Activated CD8-positive, alpha-beta T cell treated with anti-CD3 and anti-CD28 coated beads, Interleukin-2, amount 10 ng/mL, durations not matched to agents 7 days and 5 days (primary cell): ENCODE results near the gene STAT5A. TPM values are rescaled to one million over a fixed set of nuclear protein-coding genes. Genes with fewer than 3 reads are reported as not detected.
"Not testable (repeated sequence)": the region's sequence is repeated elsewhere in the genome, so short reads cannot be mapped to it uniquely, and the experiment has no call there.

Experiments
- ATAC-seq: fragments of 150-1000 bp; cut with Tn5 transposase; one replicate; pipeline ENCODE4 v1.10.0; 2021; ENCODE audit warnings: moderate library complexity
- CTCF ChIA-PET: fragments of 350-600 bp; sonication (Branson Sonifier 250); formaldehyde crosslinking; loops from one replicate; lab custom pipeline; 2021; ENCODE audit warnings: antibody characterized with exemption; lab: Charles Lee
- POLR2A ChIA-PET: fragments of 350-600 bp; sonication (Branson Sonifier 250); formaldehyde crosslinking; loops from one replicate; lab custom pipeline; 2021; ENCODE audit warnings: antibody characterized with exemption; lab: Charles Lee
- DNase-seq: peaks from one replicate; pipeline ENCODE4 v3.0.0-alpha.2; 2020
- H3K27ac Mint-ChIP-seq: one replicate; pipeline ENCODE4 v1.8.0; 2021; ENCODE audit warnings: mild to moderate bottlenecking, mixed read lengths
- H3K27me3 Mint-ChIP-seq: one replicate; pipeline ENCODE4 v1.8.0; 2021; ENCODE audit warnings: low read depth, mixed read lengths
- H3K36me3 Mint-ChIP-seq: one replicate; pipeline ENCODE4 v1.8.0; 2021; ENCODE audit warnings: low read depth, mixed read lengths
- H3K4me1 Mint-ChIP-seq: one replicate; pipeline ENCODE4 v1.8.0; 2021; ENCODE audit warnings: low read depth, mixed read lengths
- H3K4me3 Mint-ChIP-seq: one replicate; pipeline ENCODE4 v1.8.0; 2021; ENCODE audit warnings: mild to moderate bottlenecking, mixed read lengths
- H3K9me3 Mint-ChIP-seq: one replicate; pipeline ENCODE4 v1.8.0; 2022; ENCODE audit warnings: mixed read lengths; ENCODE audit not compliant: insufficient read depth
- total RNA-seq, 2 experiments: library from RNA; stranded (reverse); gene quantifications; one replicate each; pipeline ENCODE4 v1.2.3, GENCODE V29; 2021

Gene STAT5A
- total RNA-seq, 2 experiments from 2014 or later, result 117 to 119 TPM

DNA sequence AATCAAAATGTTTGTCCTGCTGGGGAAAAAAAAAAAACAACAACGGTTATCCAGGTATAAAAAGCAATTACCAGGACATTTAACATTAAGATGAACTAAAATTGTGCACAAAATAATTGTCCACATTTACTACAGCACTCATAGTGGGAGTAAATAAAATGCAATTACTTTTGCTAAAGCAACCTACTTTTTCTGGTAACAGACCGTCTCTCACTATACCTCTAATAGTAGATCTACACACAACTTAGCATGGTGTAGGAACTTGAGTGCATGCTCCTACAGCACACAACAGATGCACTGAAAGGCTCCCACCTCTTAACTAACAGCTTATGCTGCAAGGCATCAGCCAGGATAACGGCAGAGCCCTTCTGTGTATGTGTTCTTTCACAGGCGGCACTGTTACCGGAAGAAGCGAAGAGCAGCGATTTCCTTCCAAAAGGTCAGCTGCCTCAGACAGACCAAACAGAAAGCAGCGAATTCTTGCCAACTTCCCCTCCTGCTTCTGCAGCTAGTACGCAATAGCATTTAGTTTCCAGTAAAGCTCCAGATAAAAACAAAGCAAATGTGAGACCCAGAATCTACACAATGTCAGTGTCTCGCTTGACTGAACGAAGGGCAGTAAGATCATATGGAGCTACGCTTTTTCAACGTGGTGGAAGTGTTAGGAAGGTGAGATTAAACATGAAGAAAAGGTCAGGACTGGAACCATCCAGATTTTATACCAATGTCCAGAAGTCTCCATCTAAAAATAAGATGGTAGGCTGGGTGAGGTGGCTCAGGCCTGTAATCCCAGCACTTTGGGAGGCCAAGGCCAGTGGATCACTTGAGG lies 39.7 kb upstream of the STAT5A start:
- Mint-ChIP-seq H3K9me3 (no peaks in the 10 kb centered on the region), H3K4me1 (peaks cover 65% of the 10 kb centered on the region), H3K4me3 (peak overlapping the region; percentile 78), H3K27ac (peak overlapping the region; percentile 90), H3K36me3 (peaks cover 16% of the 10 kb centered on the region), H3K27me3 (no peaks in the 10 kb centered on the region)
- DNase-seq (peak; percentile 88), ATAC-seq (peak; percentile 93)
- CTCF ChIA-PET, result interaction anchor here (0.6 to 3.0 kb wide), 15 partner anchors 12 to 279 kb away, joined by 3 to 34 read pairs (median 4); partner anchors contain the start of genes GHDC, KCNH4, STAT5A and STAT5B
- POLR2A ChIA-PET, result interaction anchor here (0.6 to 7.0 kb wide), 17 partner anchors 10 to 387 kb away, joined by 3 to 128 read pairs (median 5); partner anchors contain the start of genes DNAJC7, GHDC, STAT3 and STAT5A

DNA sequence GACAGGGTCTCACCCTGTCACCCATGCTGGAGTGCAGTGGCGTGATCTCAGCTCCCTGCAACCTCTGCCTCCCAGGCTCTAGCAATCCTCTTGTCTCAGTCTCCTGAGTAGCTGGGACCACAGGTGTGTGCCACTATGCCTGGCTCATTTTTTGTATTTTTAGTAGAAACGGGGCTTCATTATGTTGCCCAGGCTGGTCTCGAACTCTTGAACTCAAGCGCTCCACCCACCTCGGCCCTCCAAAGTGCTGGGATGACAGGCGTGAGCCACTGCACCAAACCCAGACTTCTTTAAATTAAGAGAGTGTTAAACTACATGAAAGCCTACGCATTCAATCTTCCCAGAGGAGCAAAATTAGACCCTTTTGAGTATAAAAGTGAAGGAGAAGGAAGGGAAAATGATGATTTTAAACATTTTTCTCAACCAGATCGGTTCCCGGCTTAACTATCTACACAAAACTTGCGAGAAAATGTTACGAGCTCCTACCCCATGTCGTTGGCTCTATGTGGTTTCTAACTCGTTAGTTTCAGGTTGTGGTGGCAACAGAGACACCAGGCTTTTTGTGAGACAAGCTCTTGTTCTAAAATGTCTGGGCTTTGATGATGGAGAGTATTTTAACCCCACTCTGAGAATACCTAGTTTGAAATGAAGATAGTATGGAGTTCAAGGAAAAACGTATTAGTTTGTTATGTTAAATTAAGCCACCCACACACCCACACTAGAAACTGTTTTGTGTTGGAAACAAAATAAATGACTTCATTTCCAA lies 38.4 kb upstream of the STAT5A start:
- peak overlapping the region; percentile 84 for H3K27ac Mint-ChIP-seq
- POLR2A ChIA-PET, result interaction anchor here (0.7 to 7.0 kb wide), 11 partner anchors 8 to 233 kb away, joined by 3 to 128 read pairs (median 5); partner anchors contain the start of genes DNAJC7, GHDC, STAT3 and STAT5A
- H3K4me1 Mint-ChIP-seq, result peaks cover 61% of the 10 kb centered on the region
- CTCF ChIA-PET, result interaction anchor here (0.7 to 2.7 kb wide), 15 partner anchors 13 to 278 kb away, joined by 3 to 24 read pairs (median 4); partner anchors contain the start of genes KCNH4, STAT5A and STAT5B
- H3K9me3 Mint-ChIP-seq, result no peaks in the 10 kb centered on the region
- peak; percentile 61 for ATAC-seq
- no peaks in the 10 kb centered on the region for H3K27me3 Mint-ChIP-seq
- peak overlapping the region; percentile 63 for H3K4me3 Mint-ChIP-seq
- peak; percentile 65 for DNase-seq
- peaks cover 15% of the 10 kb centered on the region for H3K36me3 Mint-ChIP-seq

DNA sequence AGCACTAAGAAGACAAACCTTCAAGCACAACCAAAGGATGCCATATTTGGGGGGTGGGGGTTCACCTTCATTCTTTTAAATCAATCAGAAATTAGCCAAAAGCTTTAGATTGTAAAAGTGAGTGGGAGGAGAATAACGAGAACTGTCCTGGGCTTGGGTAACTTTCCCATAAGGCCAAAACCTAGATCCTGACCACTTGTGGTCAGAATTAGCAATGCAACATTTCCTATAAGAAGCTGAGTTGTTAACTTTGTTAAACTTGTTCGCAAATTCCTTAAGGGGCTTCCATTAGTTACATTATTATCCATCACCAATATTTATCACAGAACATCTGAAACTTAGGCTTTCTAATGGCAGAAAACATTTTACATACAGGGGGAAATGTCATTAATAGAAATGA lies 37.2 kb upstream of the STAT5A start:
- ChIA-PET CTCF (interaction anchor here (0.8 to 2.7 kb wide), 8 partner anchors 12 to 133 kb away, joined by 3 to 24 read pairs (median 5); no protein-coding TSS in a partner anchor), POLR2A (interaction anchor here (0.6 to 7.0 kb wide), 2 partner anchors 22 to 29 kb away, joined by 6 to 128 read pairs; partner anchors contain the start of gene STAT5B)
- H3K27me3 Mint-ChIP-seq, result no peaks in the 10 kb centered on the region
- peaks cover 58% of the 10 kb centered on the region for H3K4me1 Mint-ChIP-seq
- peaks cover 14% of the 10 kb centered on the region for H3K36me3 Mint-ChIP-seq
- DNase-seq (no peak), ATAC-seq (no peak)
- no peak overlapping the region for H3K4me3 Mint-ChIP-seq
- no peak overlapping the region for H3K27ac Mint-ChIP-seq
- no peaks in the 10 kb centered on the region for H3K9me3 Mint-ChIP-seq

DNA sequence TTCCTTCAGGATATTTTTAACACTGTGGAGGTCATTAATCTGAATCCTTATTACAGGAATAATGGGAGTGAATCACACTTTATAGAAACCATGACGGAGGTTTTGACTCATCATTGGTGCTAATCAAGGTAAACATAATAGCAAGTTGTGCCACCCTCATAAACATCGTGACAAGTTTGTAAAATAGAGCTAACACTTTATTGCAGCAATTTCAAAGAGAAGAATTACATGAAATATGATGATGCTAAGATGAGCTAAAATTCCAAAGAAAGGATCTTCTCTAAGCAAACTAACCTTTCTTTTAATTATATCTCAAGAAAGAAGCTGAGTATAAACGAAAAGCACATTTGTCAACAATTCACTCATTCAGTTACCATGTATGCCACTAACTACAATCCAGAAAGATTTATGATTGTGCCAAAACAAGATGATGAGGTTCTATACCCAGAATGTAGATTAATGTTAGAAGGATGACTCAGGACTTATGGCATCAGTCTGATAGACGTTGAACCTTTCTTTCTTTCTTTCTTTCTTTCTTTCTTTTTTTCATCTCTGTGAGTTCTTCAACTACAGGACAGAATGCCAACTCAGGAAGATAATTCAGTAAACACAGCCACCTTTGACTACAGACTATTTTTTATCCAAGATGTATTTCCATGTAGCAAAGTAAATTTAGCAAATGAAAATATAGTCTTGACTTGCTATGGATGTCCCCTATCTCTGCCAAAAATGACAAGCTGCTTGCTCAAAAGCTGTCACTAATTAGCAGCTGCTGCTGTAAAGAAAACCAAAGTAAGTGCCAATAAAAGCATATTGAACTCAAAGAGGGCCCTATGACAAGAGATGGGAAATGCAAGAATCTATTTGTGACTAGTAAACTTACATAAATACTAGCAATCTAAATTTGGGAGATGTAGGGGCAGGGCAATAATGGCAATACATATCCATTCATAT lies 35.4 kb upstream of the STAT5A start:
- Mint-ChIP-seq H3K27me3 (no peaks in the 10 kb centered on the region), H3K27ac (peak overlapping the region; percentile 0), H3K4me3 (no peak overlapping the region), H3K36me3 (peaks cover 9% of the 10 kb centered on the region), H3K4me1 (peaks cover 43% of the 10 kb centered on the region), H3K9me3 (no peaks in the 10 kb centered on the region)
- DNase-seq (no peak), ATAC-seq (no peak)
- ChIA-PET CTCF (interaction anchor here (0.9 to 1.6 kb wide), 5 partner anchors 10 to 59 kb away, joined by 3 to 7 read pairs (median 4); no protein-coding TSS in a partner anchor), POLR2A (interaction anchor here (7.0 kb wide), 1 partner anchor 20 kb away, joined by 128 read pairs; the partner anchor contains the start of gene STAT5B)

DNA sequence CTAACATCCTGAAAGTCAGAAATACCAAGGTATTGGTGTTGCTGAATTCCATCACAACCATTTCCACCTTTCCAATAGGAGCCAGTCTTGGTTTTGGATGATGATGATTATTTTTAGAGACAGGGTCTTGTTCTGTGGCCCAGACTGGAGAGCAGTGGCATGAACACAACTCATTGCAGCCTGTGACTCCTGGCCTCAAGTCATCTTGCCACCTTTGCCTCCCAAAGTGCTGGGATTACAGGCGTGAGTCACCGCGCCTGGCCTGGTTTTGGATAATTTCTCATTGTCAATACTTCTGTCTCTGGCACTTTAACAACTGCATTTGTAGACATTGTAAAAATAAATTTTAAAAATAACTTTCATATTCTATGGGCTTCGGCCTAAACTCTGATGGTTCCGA lies 34.7 kb upstream of the STAT5A start:
- Mint-ChIP-seq H3K4me3 (no peak overlapping the region), H3K4me1 (peaks cover 37% of the 10 kb centered on the region), H3K27me3 (no peaks in the 10 kb centered on the region), H3K36me3 (peaks cover 9% of the 10 kb centered on the region), H3K27ac (no peak overlapping the region), H3K9me3 (no peaks in the 10 kb centered on the region)
- ChIA-PET POLR2A (no interaction called here), CTCF (interaction anchor here (1.1 to 2.4 kb wide), 4 partner anchors 16 to 58 kb away, joined by 3 to 8 read pairs (median 4); no protein-coding TSS in a partner anchor)
- ATAC-seq, result no peak
- no peak for DNase-seq

DNA sequence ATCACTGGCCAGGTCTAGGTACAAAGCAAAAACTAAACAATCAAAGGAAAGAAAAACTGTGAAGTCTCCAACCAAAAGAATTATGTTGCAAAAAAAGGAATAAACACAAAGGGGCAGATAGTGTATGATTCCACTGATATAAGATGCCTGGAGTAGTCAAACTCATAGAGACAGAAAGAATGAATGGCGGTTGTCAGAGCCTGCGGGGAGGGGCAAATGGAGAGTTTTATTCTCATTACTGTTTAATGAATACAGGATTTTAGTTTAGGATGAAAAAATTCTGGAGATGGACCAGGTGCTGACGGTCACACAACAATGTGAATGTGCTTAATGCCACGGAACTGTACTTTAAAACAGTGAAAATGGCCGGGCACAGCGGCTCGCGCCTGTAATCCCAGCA lies 32.9 kb upstream of the STAT5A start:
- H3K27ac Mint-ChIP-seq, result no peak overlapping the region
- H3K36me3 Mint-ChIP-seq, result peaks cover 2% of the 10 kb centered on the region
- no peaks in the 10 kb centered on the region for H3K9me3 Mint-ChIP-seq
- no peak overlapping the region for H3K4me3 Mint-ChIP-seq
- CTCF ChIA-PET, result interaction anchor here (2.4 kb wide), 1 partner anchor 33 kb away, joined by 8 read pairs; no protein-coding TSS in a partner anchor
- POLR2A ChIA-PET, result interaction anchor here (0.5 kb wide), 1 partner anchor 24 kb away, joined by 3 read pairs; no protein-coding TSS in a partner anchor
- no peaks in the 10 kb centered on the region for H3K27me3 Mint-ChIP-seq
- ATAC-seq, result no peak
- peaks cover 20% of the 10 kb centered on the region for H3K4me1 Mint-ChIP-seq
- no peak for DNase-seq

DNA sequence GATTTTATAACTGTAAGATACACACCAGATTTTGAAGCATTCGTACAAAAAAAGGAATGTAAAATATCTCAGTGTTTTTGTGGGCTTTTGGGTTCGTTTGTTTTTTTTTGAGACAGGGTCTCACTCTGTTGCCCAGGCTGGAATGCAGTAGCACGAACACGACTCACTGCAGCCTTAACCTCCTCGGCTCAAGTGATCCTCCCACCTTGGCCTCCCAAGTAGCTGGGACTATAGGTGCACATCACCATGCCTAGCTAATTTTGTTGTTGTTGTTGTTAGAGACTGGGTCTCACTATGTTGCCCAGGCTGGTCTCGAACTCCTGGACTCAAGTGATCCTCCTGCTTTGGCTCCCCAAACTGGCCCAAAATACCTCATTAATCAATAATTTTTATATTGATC lies 28.0 kb upstream of the STAT5A start:
- H3K9me3 Mint-ChIP-seq, result no peaks in the 10 kb centered on the region
- H3K4me3 Mint-ChIP-seq, result no peak overlapping the region
- H3K4me1 Mint-ChIP-seq, result peaks cover 3% of the 10 kb centered on the region
- ATAC-seq (no peak), DNase-seq (no peak)
- CTCF ChIA-PET, result interaction anchor here (0.8 to 1.3 kb wide), 3 partner anchors 9 to 13 kb away, joined by 3 to 4 read pairs (median 3); no protein-coding TSS in a partner anchor
- peaks cover 3% of the 10 kb centered on the region for H3K36me3 Mint-ChIP-seq
- no peaks in the 10 kb centered on the region for H3K27me3 Mint-ChIP-seq
- H3K27ac Mint-ChIP-seq, result no peak overlapping the region
- POLR2A ChIA-PET, result interaction anchor here (2.6 kb wide), 1 partner anchor 10 kb away, joined by 8 read pairs; no protein-coding TSS in a partner anchor

DNA sequence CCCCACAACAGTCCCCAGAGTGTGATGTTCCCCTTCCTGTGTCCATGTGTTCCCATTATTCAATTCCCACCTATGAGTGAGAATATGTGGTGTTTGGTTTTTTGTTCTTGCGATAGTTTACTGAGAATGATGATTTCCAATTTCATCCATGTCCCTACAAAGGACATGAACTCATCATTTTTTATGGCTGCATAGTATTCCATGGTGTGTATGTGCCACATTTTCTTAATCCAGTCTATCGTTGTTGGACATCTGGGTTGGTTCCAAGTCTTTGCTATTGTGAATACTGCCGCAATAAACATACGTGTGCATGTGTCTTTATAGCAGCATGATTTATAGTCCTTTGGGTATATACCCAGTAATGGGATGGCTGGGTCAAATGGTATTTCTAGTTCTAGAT lies 23.9 kb upstream of the STAT5A start:
- DNase-seq, H3K4me3 Mint-ChIP-seq, H3K9me3 Mint-ChIP-seq, ATAC-seq, H3K27ac Mint-ChIP-seq, CTCF ChIA-PET, H3K27me3 Mint-ChIP-seq: not testable (repeated sequence)
- peaks cover 13% of the 10 kb centered on the region for H3K36me3 Mint-ChIP-seq
- peaks cover 29% of the 10 kb centered on the region for H3K4me1 Mint-ChIP-seq
- POLR2A ChIA-PET, result interaction anchor here (1.0 kb wide), 1 partner anchor 16 kb away, joined by 6 read pairs; no protein-coding TSS in a partner anchor

DNA sequence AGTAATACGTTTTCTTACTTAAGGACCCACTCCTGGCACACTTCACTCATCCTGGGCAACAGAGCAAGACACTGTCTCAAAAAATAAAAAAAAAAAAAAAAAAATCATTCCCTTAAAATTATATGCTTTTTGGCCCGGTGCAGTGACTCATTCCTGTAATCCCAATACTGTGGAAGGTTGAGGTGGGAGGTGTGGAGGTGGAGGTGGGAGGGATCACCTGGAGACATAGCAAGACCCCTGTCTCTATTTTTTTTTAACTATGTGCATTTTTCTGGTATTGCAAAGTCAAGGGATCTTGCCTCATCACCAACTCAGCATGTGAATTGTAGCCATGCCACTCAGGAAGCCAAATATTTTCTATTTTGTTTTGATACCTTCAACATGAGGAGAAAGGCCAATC lies 21.8 kb upstream of the STAT5A start:
- H3K27me3 Mint-ChIP-seq, result no peaks in the 10 kb centered on the region
- H3K4me3 Mint-ChIP-seq, result no peak overlapping the region
- DNase-seq (no peak), ATAC-seq (no peak)
- POLR2A ChIA-PET, result interaction anchor here (1.0 to 1.3 kb wide), 4 partner anchors 7 to 270 kb away, joined by 3 to 5 read pairs (median 4); partner anchors contain the start of gene NAGLU
- no peaks in the 10 kb centered on the region for H3K9me3 Mint-ChIP-seq
- peaks cover 21% of the 10 kb centered on the region for H3K36me3 Mint-ChIP-seq
- H3K4me1 Mint-ChIP-seq, result peaks cover 48% of the 10 kb centered on the region
- H3K27ac Mint-ChIP-seq, result peak overlapping the region; percentile 73
- CTCF ChIA-PET, result interaction anchor here (0.7 to 2.0 kb wide), 5 partner anchors 8 to 44 kb away, joined by 4 to 10 read pairs (median 6); no protein-coding TSS in a partner anchor
